HG03354 (cell line): Measurements from ENCODE around the gene SYNJ2.

Experiments used
- ATAC-seq: cut with Tn5 transposase; IDR thresholded peaks from one replicate; pipeline ENCODE4 v1.9.1; 2021; ENCODE audit warnings: mild to moderate bottlenecking; ENCODE audit not compliant: unreplicated experiment, poor library complexity, severe bottlenecking

Gene SYNJ2

DNA sequence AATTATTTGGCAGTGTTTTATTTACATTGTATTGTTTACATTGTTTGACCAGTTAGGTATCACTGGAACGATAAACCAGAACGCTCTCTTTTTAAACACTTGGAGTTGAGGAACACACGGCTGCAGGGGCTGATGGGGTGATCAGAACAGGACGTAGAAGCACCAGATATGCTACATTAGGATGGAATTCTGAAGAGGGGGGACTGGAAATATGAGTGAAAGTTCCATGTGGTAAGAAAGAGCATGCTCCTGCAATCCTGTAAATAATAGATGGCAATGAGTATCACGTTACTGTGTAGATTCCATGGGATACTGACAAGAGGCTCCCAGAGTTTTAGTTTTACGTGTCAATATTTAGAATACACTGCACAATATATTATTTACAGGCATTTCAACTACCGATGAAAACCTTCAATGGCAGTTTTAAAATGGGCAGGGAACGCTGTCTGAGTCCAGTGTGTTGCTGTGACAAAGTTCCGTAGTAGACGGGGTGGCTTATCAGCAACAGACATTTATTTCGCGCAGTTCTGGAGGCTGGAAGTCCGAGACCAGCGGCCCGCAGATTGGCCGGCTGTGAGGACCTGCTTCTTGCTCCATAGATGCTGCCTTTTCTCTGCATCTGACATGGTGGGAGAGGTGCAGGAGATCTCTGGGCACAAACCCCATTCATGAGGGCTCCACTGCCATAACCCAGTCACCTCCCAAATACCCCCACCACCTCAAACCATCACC, 43.1 kb downstream of the SYNJ2 start:
- ATAC-seq, result no peak

DNA sequence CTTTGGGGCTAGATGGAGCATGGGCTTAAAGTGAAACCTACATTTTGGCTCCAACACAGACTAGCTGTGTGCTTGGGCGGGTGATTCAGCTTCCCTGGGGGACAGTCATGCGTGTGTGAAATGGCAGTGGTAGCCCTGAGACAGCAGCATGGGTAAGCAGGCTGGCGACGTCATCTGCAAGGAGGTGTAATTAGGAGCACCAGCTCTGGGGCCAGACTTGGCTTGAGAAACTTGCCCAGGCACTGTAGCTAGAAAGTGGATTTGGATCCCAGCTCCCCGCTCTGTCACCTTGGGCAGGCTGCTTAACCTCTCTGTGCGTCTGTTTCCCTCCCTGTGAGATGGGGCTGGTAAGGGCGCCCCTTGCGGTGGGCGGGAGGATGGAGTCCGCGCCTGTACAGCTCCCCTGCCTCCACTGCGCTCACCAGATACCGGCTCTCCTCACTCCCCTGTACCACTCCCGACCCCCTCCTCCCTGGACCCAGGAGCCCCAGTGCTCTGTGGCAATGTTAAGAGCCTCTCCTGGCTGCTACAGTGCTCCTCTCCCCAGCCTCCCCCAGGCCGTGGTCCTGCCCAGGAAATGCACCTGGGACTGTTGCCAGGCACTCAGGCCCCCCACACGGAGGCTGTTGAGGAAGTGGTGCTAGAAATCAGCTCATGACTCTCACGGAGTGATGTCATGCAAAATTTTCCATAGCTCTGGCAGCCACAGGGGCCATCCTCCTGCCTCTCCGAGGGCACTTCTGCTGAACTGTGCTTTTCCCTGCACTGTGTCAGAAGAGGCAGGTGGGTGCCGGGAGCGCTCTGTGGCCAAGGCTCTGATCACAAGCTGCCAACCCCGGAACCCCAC, 44.6 kb downstream of the SYNJ2 start:
- peak; percentile 85 for ATAC-seq

DNA sequence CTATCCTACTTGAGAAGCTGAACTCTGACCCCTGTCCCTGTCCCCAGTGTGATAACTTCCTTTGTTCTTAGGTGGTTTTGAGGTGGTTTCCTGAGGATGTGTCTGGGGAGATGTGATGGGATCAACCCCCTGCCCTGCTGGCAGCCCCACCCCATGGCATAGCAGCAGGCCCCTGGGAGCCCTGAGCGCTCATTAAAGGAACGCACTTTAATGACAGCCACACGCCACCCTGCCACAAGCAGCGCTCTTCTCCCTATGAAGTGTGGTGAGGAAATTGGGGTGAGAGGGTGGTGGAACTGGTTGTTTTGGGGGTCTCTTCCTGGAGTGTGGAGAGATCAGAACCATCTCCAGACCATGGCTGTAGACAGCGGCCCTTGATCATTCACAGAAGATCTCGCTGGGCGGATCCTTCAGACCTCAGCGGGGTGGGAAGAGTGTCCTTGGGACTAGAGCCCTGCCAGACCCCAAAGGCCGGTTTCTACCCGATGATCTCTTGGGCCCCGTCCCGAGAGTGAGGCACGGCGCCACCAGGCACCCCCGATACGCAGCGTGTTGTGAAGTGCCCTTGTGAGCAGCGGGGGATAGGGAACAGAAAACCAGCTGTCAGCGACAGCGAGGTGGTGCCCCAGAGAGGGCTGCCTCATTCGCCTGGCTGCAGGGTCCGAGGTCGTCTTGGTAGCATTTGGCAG, 45.4 kb downstream of the SYNJ2 start:
- no peak for ATAC-seq

DNA sequence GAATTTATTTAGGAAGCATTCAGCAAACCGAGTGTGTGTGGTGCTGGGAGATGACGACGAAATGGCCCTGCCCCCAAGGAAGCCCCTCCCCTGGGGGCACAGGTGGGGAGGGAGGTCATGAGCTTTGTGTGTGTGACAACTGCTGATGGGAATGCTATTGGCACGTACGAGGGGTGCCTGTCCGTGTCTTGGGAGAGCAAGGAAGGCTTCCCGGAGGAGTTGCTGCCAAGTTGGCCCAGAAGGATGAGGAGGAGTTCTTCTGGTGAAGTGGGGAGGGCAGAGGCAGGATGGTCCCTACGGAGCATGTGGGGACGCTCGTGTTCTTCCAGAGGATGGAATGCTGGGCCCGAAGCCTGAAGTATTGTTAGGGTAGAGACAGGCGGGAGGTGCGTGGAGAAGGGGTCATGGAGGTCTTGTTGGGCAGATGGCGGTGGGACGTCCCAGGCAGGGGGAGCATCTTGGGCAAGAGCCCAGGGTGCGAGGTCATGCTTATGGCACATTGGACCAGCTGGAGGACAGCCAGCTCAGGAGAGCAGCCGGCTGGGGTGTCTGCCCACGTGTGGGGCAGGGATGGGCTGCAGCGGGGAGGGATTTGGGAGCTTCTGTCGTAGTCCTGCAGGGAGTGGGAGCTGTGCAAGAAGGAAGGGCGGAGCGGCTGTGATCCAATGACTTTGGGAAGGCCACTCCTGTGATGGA, 46.1 kb downstream of the SYNJ2 start:
- ATAC-seq, result no peak

DNA sequence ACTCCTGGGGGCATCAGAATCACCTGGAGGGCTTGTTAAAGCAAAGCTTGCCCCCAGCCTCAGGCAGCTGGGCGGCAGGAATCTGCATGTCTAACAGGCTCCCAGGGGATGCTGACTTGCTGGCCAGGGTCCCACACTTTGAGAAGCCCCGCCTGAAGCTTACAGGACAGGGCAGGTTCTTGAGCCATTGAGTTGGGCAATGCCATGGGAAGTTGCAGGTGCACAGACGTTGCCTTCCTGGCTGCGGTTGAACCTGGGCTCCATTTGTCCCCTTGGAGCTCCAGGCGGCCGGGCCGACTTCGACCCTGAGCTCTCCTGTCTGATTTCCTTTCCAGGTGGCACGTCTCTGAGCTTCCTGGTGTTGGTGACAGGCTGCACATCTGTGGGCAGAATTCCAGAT, 46.8 kb downstream of the SYNJ2 start:
- no peak for ATAC-seq

DNA sequence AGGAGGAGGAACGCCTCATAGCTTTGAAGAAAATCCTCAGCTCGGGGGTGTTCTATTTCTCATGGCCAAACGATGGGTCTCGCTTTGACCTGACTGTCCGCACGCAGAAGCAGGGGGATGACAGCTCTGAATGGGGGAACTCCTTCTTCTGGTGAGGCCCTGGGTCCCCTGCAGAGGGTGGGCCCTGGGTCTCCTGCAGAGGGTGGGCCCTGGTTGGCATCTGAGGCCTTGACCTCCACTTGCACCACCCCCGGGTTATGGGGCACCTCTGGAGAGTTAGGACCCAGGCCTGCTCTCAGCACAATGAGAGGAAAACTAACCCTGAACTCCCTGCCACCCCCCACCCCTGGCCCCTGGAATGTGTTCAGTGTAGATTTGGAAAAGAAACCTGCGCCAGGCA, 47.2 kb downstream of the SYNJ2 start:
- ATAC-seq, result no peak

DNA sequence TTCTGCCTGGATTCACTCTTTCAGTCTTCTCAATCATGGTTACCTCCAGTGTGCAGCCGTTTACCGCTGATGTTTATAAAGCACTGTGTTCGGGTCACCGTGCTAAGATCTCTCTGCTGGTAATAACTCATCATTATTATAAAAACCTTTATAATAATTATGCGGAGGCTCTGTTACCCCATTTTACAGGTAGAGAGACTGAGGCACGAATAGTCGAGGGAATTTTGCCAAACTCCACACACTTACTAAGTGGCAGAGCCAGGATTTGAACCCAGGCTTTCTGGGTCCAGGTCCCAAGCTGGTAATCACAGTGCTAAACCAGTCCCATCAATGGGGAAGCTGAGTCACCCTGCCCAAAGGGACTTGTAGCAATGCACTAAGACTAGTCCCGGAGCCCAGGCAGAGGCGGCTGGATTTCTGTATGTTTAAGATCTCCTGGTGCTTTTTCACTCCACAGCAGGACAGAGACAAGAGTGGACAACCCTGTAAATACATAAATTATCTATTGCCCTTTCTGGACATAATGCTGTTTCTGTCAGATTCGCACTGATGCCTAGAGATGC, 48.1 kb downstream of the SYNJ2 start:
- ATAC-seq, result no peak

DNA sequence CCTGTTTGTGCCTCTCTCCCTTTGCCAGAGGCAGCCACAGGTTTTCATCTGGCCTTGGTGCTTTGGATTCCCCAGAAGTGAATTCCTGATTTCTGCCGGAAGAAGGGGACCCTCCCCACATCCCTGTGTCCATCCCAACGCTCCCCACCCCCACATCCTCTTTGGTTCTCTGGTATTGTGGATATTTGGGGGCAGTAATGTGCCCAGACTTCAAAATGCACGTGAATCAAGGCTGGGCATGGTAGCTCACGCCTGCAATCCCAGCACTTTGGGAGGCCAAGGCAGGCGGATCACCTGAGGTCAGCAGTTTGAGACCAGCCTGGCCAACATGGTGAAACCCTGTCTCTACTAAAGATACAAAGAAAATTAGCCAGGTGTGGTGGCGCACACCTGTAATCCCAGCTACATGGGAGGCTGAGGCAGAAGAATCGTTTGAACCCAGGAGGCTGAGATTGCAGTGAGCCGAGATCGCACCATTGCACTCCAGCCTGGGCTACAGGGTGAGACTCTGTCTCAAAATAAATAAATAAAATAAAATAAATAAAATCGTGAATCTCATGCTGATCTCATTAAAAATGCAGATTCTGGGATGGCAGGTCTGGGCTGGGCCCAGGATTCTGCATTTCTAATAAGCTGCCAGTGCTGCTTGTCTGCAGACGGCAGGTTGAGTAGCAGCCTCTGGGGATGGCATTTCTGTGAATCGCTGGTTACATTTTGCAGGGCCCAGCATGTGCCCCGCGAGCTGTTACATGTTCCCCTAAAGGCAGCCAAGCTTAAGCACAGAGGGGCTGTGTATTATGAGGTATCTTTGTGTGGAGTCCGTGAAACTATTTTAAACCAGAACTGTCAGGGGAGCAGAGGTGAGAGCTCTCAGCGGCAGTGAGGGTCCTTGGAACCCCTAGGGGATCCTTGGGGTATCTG, 49.0 kb downstream of the SYNJ2 start:
- ATAC-seq, result no peak

DNA sequence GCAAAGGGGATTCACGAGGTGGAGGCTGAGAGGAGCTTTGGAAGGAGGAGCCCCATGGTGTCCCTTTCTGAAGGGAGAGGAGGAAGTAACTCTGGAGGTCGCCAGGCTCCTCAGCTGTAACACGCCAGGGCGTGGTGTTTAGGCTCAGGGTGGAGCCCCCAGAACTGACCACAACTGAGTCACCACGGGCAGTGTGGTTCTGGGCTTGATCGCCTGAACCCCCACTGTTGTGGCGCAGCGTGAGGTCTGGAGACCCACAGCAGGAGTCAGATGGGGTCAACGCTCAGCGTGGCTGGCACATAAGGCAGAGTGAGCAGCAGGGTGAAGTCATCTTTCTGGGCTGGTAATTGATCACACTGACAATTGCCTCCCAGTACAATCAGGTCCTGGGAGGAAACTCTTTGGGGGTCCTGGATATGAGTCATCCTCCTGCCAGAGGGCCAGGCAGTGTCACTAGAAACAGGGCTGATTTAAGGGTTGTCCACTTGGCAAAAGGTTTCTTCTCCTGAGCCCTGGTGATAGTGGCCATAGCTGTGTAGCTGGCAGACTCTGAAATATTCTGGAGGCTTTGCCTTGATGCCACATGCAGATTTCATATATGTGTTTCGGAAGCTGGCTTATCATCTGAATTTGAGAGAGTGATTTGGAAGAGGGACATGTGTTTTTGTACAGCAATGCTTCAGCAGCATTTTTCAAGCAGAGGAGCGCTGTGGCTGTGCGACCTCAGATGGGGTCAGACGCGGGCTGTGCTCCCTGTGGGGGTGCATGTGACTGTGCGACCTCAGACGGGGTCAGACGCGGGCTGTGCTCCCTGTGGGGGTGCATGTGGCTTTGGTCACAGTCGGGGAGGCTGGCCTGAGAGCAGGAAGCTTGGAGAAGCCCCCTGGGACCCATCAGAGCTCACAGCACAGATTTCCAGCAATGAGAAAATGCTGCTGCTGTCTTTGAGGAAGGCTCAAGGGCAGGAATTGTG, 50.0 kb downstream of the SYNJ2 start:
- peak; percentile 41 for ATAC-seq

DNA sequence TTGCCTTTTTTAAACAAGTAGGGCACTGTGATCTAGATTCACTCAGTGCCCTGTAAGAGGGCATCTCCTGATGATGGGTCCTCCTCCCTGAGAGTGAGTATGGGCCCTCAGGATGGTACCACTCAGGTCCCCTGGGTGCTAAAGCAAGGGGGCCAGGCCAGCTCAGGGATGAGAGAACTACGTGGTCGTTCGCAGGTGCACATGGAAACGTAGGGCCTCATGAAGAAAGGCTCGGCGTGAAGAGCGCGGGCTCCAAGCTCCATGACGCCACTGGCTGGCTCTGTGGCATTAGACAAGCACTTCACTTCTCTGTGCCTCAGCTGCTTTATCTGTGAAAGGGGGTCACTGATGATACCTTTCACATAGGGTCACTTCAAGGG, 50.7 kb downstream of the SYNJ2 start:
- no peak for ATAC-seq

DNA sequence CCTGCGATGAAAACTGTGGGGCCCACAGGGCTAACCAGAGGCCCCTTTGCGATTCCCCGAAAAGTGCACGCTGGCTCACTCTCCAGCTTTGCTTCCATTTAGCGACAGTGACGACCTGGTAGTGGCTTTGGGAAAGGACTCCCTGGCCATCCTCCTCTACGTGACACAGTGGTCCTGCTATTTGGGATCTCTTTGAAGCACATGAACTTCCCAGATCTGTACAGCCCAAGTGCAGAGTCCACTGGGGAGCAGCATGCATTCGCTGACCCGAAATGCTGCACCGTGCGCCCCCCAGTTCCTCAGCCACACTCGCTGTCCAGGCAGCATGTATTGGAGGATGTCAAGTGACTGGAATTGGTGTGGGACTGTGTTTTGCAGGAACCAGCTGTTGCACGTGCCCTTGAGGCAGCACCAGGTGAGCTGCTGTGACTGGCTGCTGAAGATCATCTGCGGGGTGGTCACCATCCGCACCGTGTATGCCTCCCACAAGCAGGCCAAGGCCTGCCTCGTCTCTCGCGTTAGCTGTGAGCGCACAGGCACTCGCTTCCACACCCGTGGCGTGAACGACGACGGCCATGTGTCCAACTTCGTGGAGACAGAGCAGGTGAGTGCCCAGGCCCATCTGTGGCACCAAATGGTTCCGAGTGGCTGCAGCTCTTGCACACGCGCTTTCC, 51.6 kb downstream of the SYNJ2 start:
- ATAC-seq, result no peak

DNA sequence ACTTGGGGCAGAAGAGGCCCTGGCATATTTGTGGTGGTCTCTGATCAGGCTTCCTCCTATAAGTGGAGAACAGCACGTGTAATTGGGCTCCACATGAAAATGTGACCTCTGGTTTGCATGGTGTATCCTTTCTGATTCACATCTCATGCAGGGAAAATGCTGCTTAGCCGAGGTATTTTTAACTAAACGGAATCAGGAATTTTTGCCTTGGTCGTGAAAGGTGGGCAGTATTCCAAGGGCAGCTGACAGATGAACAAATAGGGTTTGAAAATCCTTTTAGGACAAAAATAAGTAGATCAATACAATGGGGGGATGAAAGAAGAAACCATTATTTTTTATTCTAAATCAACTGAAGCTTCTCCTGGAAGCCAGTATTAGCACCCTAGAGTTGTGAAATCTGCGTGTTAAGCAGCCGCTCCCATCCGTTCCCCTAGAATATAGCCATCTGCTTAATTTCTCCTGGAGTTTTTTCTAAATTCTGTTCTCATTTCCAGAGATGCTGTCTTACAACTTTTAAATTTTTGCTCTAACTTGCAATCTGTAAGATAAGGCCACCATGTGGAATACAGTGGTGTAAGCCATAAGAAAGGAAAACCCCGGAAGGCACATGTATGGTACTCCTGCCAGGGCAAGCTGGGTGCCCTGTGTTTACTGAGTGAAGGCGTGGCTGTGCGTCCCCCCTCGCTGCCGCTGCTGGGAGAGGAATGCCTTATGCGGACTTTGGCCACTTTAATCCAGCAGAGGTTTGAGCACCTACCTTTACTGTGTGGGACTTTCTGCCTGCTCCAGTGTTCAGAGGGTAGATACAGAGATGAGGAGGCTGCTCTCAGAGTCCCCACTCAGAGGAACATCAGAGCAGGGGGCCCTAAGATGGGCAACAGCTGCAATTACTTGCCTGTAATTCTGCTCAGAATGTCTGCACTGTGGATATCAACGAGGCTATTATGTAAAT, 52.4 kb downstream of the SYNJ2 start:
- no peak for ATAC-seq

DNA sequence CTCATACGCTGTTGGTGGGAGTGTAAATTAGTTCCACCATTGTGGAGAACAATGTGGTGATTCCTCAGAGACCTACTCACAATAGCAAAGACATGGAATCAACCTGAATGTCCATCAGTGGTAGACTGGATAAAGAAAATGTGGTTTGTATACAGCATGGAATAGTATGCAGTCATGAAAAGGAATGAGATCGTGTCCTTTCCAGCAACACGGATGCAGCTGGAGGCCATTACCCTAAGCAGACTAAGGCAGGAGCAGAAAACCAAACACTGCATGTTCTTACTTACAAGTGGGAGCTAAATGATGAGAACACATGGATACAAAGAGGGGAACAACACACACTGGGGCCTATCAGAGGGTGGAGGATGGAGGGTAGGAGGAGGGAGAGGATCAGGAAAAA, 54.6 kb downstream of the SYNJ2 start:
- ATAC-seq, result no peak

DNA sequence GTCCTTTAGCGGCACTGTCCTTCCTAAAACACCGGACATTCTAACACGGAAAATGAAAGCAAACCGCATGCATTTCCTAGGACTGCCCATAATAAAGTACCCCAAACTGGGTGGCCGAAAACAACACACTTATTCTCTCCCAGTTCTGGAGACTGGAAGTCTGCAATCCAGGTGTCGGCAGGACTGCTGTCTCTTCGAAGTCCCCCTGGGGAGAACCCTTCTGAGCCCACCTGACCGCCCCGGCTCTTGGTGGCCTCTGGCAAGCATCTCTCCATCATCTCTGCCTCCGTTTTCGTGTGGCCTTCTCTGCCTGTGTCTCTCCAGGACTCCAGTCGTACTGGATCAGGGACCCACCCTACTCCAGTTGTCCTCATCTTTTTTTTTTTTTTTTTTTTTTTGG, 55.4 kb downstream of the SYNJ2 start:
- ATAC-seq, result no peak

DNA sequence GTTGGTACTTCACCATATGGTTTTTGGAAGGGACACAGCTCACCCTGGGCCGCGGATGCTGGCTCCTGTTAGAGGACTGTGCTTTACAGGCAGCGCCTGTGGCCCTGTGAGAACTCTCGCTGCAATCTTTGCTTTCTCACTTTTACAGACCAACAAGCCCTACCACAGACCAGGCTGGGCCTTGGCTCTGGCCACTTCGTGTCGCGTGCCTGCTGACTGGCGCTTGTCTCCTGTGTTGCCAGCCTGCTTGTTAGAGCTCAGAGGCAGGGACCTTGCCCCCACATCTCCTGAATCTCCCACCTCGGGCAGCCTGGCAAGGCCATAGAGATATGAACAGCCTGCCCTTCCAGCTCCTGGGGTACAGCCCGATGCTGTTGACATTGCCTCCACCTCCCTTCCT, 56.1 kb downstream of the SYNJ2 start:
- no peak for ATAC-seq
